Measurements from ENCODE around the gene PCSK2.

The PCSK2 gene

GRCh38 chr20:17495826-17496225, 269.0 kb downstream of the PCSK2 start:
- in situ Hi-C loops (cut with HindIII; ENCODE audit: low sequenced_read_pairs): no loop called here
- H3K4me3 ChIP-seq (ENCODE audit: low read depth, low read length): no peak overlapping the region
- no peak for TF ChIP-seq CTCF (IDR thresholded peaks at IDR 0.05; ENCODE audit: low read depth, low read length, missing control alignments)
- no peak for DNase-seq (ENCODE audit: low read depth)

GRCh38 chr20:17497821-17498580, 271.2 kb downstream of the PCSK2 start:
- in situ Hi-C loops (cut with HindIII; ENCODE audit: low sequenced_read_pairs): no loop called here
- TF ChIP-seq CTCF (IDR thresholded peaks at IDR 0.05; ENCODE audit: low read depth, low read length, missing control alignments): no peak
- no peak for DNase-seq (ENCODE audit: low read depth)
- no peak overlapping the region for H3K4me3 ChIP-seq (ENCODE audit: low read depth, low read length)

- TF ChIP-seq CTCF (IDR thresholded peaks at IDR 0.05; ENCODE audit: low read depth, low read length, missing control alignments): no peak
- H3K4me3 ChIP-seq (ENCODE audit: low read depth, low read length): no peak overlapping the region
- in situ Hi-C loops (cut with HindIII; ENCODE audit: low sequenced_read_pairs): no loop called here
- DNase-seq (ENCODE audit: low read depth): no peak
These were observed 271.8 kb downstream of the PCSK2 start for GRCh38 chr20:17498641-17499040.

GRCh38 chr20:17499041-17499440, 272.2 kb downstream of the PCSK2 start:
- in situ Hi-C loops (cut with HindIII; ENCODE audit: low sequenced_read_pairs): no loop called here
- no peak for TF ChIP-seq CTCF (IDR thresholded peaks at IDR 0.05; ENCODE audit: low read depth, low read length, missing control alignments)
- DNase-seq (ENCODE audit: low read depth): no peak
- no peak overlapping the region for H3K4me3 ChIP-seq (ENCODE audit: low read depth, low read length)

- in situ Hi-C loops (cut with HindIII; ENCODE audit: low sequenced_read_pairs): no loop called here
- H3K4me3 ChIP-seq (ENCODE audit: low read depth, low read length): no peak overlapping the region
- no peak for DNase-seq (ENCODE audit: low read depth)
- no peak for TF ChIP-seq CTCF (IDR thresholded peaks at IDR 0.05; ENCODE audit: low read depth, low read length, missing control alignments)
These were observed 273.4 kb downstream of the PCSK2 start for GRCh38 chr20:17500271-17500670.

- no peak for TF ChIP-seq CTCF (IDR thresholded peaks at IDR 0.05; ENCODE audit: low read depth, low read length, missing control alignments)
- in situ Hi-C loops (cut with HindIII; ENCODE audit: low sequenced_read_pairs): no loop called here
- no peak overlapping the region for H3K4me3 ChIP-seq (ENCODE audit: low read depth, low read length)
- no peak for DNase-seq (ENCODE audit: low read depth)
These were observed 274.0 kb downstream of the PCSK2 start for GRCh38 chr20:17500826-17501225.
